Spleen (tissue), 7 donors: ENCODE data around the gene NUP37.

Experiments
- CTCF ChIP-seq, 11 experiments: fragments of 200-600 bp in 7 of 11; fragments of 450-650 bp in 4 of 11; sonication (generic) in 4 of 11; IDR thresholded peaks in 8 of 11; conservative IDR thresholded peaks in 3 of 11; 1 replicate in 7 of 11; 2 replicates in 4 of 11; pipeline versions ENCODE4 v1.4.0 to v1.8.0; 2016 to 2021; ENCODE audit warnings: antibody characterized with exemption in 11 of 11, inconsistent platforms in 4 of 11, mild to moderate bottlenecking in 1 of 11
- POLR2A ChIP-seq, 3 donors: fragments of 450-650 bp; IDR thresholded peaks; one replicate each; pipeline ENCODE4 v1.5.1; 2017; ENCODE audit warnings: antibody characterized with exemption in 3 of 3, mild to moderate bottlenecking in 1 of 3
- POLR2AphosphoS5 ChIP-seq, 3 donors: sonication (generic); formaldehyde crosslinking; IDR thresholded peaks; one replicate each; pipeline ENCODE4 v1.5.1; 2017; ENCODE audit warnings: antibody characterized with exemption in 3 of 3
- donor health status: DM: no; HTN: no; CAD: no; lungs with moderate emphysema.
- donor health status: DM: no; HTN: no; CAD: no.
- donor health status: DM: no; HTN: no; CAD: no.

GRCh38 chr12:102051431-102051965, 68.4 kb downstream of the NUP37 start:
- TF ChIP-seq POLR2AphosphoS5 (IDR thresholded peaks at IDR 0.05) (no peak), CTCF (IDR thresholded peaks at IDR 0.05 in 8 of 11, conservative IDR thresholded peaks at IDR 0.05 in 3 of 11) (no peak), POLR2A (IDR thresholded peaks at IDR 0.05) (no peak)
